Left ventricle myocardium superior (tissue), 1 donor: ENCODE data around the gene TAGLN2. TPM values are rescaled to one million over a fixed set of nuclear protein-coding genes. Genes with fewer than 3 reads are reported as not detected.

Experiments
- ATAC-seq: fragments of 200-7000 bp; cut with Tn5 transposase; one replicate; pipeline ENCODE4 v1.9.1; 2020; ENCODE audit warnings: mild to moderate bottlenecking, moderate library complexity
- DNase-seq: peaks from one replicate; pipeline ENCODE4 v3.0.0-alpha.2; 2020
- intact Hi-C: fragments of 100-400 bp; cut with micrococcal nuclease; formaldehyde crosslinking; loops from one replicate; pipeline ENCODE4 v1.11.0; 2022
- total RNA-seq: library from RNA; stranded (reverse); fragmentation: NEBNext Ultra II Directional; extraction: Animal tissue kit (Norgen Biotek cat#: 25700); gene quantifications from one replicate; pipeline ENCODE4 v1.2.1, GENCODE V29; 2021
- donor health status: DM: no; HTN: yes; CAD: no; lungs with severe emphysema.

The TAGLN2 gene
- total RNA-seq, 1 donor from 2014 or later: 104 TPM

DNA sequence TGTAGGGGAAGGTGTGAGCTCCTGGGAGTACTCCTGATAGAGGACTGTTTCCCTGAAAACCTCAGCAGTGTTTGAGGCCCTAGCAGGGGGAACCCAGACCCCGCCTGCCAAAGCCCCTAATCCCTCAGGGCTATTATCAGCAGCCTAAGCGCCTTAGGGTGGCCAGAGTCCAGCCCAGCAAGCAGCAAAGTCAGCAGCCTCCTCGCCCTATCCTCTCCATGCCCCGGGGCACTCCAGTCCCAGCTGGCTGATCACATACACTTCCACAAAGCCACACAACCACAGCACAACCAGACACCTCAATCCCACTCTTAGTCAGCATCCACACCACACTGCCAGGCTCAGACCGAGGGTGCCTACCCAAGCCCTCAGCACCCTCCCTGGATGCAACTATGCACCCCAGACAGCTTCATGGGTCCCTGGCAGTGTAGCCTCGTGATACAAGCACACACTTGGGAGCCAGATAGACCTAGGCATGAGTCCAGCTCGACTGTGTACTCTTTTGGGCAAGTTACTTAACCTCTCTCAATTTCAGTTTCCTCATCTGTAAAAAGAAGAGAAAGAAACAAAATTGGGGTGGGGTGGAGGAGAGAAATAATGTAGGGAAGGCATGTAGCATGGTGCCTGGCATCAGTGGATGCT is 13.0 kb upstream of the TAGLN2 start:
- no peak for ATAC-seq

DNA sequence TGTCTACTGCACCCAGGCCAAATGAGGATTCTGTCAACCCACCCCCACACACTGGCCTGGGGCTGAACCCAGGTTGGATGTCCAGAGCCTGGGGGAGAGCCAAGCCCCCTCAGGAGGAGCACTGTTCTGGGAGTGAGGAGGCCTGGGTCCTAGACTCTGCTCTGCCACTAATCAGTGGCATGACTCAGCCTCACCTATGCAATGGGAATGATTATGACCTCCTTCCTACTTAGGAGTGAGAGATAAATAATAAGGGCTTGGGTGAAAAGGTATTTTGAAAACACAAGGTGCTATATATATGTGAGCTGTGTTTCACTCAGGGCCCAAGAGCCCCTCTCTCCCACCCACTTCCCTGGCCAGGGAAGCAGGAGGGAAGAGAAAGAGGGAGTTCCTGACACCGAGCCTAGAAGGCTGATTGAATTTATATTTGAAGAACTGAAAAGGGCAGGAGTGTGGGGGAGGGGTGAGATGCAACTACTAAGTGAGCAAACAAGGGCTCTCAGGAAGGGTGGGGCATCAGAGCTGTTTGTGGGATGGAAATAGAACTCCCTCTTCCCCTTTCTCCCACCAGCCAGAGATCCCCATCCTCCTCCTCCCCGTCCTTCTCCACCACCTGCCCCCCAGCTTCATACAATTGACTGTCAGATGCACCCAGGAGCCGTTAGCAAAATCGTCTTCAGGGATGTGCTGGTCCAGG is 11.9 kb upstream of the TAGLN2 start:
- ATAC-seq: no peak
- DNase-seq: no peak
- intact Hi-C loops: loop anchor here (10.0 kb wide), 1 partner anchor 68 kb away; no protein-coding TSS in a partner anchor

More for the DNA sequence above, 13.0 kb upstream of the TAGLN2 start:
- DNase-seq: no peak
- intact Hi-C loops: loop anchor here (10.0 kb wide), 1 partner anchor 66 kb away; no protein-coding TSS in a partner anchor

DNA sequence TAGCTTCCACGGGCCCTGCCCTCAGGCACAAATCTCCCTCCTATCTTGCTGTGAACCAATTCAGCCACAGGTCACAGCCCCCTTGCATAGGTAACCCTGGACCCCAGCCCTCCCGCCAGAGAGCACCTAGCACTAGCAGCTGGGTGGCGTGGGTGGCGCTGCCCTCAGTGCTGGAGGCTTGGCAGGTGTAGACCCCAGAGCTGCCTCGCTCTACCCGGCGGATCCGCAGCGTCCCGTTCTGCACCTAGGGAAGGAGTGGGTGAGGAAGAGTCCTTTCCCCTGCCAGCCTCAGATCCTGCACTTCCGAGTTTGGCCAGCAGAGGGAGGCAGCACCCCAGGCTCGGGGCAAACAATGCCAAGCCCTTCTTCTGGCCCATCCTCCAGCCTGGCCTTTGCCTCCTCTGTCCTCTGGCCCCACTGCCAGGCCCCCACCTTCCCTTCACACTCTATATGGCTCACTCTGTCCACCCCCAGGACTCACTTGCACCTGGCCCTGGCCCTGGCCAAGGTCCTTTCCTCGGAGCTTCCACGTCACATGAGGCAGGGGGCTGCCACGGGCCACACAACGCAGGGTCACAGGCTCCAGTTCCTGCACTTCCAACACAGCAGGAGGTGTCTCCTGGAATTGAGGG is 11.1 kb upstream of the TAGLN2 start:
- DNase-seq (peak; percentile 83), ATAC-seq (peak; percentile 79)
- intact Hi-C loops: loop anchor here (10.0 kb wide), 1 partner anchor 68 kb away; no protein-coding TSS in a partner anchor

DNA sequence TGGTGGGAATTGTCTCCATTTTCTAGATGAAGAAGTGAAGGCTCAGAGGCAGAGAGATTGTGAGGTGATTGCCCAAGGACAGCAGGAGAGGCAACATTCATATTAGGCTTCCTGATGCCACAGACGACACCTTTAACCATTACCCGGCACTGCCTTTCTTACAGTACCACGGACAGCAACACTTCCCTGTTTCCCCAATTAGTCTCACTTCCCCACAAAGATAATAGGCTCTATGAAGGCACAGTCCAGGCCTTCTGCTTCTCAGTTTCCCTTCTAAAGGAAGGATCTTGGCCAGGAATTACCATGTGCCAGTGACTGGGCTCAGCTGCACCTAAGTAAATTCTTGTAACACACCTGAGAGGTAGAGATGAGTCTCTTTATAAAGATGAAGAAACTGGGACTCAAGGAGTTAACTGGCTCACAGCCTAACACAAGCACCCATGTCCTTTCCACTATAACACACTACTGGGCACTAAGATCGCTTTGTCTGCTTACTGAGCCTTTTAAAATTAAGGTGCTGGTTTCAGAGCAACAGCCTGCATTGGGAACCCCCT is 10.5 kb upstream of the TAGLN2 start:
- intact Hi-C loops: loop anchor here (10.0 kb wide), 1 partner anchor 69 kb away; no protein-coding TSS in a partner anchor
- DNase-seq (no peak), ATAC-seq (peak; percentile 13)

DNA sequence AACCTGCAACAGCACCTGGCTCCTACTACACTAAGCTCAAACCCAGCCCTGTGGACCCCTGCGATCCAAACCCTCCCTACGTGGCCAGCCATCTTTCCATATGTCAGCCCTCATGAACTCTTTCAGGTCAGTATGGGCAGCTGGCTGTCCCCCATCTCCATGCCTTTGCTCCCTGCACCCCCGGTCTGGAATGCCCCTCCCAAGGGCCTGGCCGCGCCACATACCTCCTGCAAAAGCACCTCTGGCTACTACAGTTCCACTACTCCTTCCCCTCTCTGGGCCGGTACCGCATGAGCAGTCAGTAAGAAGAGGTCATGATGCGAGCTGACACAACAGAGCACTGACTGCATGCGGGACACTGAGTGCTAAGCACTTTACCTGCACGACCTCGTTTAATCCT is 10.0 kb upstream of the TAGLN2 start:
- no peak for ATAC-seq
- intact Hi-C loops: loop anchor here (10.0 kb wide), 1 partner anchor 69 kb away; no protein-coding TSS in a partner anchor
- DNase-seq: no peak

DNA sequence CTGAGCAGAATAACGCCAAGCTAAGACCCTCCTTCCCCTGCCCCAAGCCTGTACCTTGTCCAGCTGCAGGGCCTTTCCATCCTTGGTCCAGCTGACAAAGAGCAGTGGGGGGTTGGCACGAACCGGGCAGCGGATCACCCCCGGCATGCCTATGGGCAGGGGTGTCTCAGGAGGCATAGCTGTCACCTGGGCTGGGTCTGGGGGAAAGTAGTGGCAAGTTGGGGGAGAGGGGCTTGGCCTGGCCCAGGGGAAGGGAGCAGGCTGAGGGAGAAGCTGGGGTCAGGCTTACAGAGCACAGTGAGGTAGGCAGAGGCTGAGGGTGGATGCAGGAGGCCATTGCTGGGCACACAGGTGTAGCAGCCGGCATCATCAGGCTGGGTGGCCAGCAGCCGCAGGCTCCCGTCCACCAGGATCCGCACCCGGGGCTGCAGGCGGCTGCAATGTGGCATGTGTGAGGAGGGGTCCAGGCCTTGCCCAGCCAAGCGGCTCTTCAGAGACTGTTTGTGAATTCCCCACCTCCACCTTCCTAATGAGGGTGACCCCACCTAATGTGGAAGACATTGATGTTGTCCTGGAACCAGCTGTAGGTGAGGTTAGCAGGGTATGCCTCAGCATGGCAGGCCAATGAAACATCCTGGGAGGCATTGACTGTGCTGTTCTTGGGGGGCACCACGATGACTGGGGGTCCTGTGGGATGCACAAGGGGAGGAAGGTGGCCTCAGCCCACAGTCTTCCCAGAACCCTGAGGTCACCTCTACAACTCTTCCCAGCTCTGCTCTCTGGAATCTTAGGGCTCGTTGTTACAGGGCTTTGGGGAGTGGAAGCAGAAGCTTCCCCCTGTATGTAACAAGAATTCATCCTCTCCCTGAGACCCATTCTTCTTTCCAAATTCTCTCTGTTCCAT is 9.1 kb upstream of the TAGLN2 start:
- intact Hi-C loops: loop anchor here (10.0 kb wide), 1 partner anchor 70 kb away; no protein-coding TSS in a partner anchor
- ATAC-seq: no peak

DNA sequence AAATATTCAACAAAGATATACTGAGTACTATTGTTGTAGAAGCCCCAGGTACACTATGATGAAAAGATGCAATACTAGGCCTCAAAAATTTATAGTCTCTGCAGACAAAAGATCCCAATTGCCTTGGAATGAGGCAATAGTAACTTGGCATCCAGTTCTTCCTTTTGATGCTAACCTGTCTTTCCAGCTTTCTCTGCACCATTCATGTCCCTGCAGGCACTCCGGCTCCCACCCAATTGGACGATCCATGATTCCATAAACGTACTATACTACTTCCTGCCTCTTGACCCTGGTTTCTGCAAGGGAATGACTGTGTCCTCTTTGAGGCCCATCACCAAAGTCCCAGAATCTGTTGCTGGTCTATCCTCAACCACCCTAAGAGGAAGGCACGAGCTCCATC is 8.0 kb upstream of the TAGLN2 start:
- DNase-seq (no peak), ATAC-seq (no peak)
- intact Hi-C loops: loop anchor here (10.0 kb wide), 1 partner anchor 71 kb away; no protein-coding TSS in a partner anchor

More for the DNA sequence above, 9.1 kb upstream of the TAGLN2 start:
- DNase-seq: no peak

DNA sequence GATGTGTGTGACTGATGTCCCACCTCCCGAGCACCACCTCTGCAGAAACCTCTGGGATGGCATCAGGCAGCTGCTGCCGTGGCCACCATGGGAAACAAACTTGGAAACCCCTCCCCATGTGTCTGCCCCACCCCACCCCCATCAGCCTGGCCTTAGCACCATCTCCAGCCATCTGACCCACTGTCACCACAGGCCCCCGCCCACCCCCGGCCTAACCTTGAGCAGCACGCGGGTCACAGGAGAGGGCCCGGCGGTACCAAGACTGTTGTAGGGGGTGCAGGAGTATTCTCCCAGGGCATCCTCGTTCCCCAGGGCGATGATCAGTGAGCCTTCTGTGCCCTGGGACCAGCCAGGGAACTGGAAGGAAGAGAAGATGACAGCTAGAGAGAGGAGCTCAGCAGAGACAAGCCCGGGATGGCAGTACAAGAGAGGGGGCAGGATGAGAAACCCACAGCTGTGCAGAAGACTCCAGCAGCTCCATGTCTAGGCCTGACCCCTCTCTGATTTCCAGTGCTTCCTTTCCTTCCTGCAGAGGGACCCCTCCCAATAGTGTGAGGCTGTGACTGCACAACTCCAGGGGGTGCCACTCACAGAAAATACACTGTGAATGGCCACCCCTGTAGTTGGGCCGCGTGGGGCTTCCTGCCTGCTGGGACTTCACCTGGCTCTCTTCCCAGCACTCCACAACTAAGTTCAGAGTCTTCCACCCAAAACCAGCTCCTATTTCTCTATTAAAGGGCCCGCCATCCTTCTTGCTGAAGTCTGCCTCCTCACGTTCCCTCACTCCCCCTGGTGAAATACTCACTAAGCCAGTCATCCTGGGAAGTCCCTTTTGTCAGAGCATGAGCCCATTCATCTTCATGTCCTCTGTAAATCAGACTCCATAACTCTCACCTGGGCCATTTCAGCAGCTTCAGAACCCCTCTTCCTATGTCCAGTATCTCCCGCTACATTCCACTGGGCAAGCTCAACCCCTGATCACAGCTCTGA is 7.3 kb upstream of the TAGLN2 start:
- no peak for ATAC-seq
- intact Hi-C loops: loop anchor here (10.0 kb wide), 1 partner anchor 72 kb away; no protein-coding TSS in a partner anchor

DNA sequence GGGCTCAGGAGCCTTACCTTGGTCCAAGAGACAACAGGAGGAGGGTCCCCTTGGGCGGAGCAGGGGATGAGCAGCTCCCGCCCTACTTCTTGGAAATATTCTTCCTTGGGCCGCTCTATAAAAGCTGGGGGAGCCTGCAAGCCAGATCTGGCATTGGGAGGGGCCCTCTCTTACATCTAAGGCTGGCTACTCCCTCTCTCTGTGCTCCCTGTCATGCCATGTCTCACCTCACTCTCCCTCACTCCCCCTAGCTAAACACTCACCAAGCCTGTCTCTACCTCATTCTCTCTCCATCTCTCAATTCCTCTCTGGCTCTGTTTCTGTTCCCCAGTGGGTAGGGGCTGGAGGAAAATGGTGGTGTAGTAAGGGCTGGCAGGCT is 6.5 kb upstream of the TAGLN2 start:
- no peak for ATAC-seq
- intact Hi-C loops: loop anchor here (10.0 kb wide), 1 partner anchor 73 kb away; no protein-coding TSS in a partner anchor
- DNase-seq: no peak

More for the DNA sequence above, 7.3 kb upstream of the TAGLN2 start:
- no peak for DNase-seq

DNA sequence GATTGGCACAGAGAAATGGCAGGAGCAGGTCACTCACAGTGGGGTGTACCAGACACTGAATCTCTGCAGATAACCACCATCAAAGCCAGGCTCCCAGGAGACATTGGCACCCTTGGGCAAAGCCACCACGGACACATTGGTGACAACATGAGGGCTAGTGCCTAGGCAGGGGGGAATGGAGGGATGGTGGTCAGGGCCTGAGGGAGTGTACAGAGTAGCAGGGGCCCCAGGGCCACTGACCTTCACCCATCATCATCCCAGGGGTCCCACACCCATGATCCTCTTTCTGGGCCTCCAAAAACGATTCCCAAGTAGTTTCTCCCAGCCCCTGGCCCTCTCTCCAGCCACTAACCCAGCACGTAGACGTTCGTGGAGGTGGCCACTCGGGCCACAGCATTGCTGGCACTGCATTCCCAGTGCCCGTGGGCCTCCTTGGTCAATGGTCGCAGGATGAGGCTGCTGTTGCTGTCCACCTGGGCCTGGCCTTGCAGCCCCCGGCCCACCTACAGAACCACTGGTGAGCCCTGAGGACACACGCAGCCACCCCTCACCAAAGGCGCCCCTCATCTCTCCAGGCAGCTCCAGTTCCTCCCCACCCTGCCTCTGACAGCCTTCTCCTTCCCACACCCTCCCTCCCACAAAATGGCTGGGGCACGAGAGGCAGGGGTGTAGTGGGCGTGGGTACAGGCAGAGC is 5.9 kb upstream of the TAGLN2 start:
- ATAC-seq (no peak), DNase-seq (no peak)
- intact Hi-C loops: loop anchor here (10.0 kb wide), 1 partner anchor 74 kb away; no protein-coding TSS in a partner anchor

DNA sequence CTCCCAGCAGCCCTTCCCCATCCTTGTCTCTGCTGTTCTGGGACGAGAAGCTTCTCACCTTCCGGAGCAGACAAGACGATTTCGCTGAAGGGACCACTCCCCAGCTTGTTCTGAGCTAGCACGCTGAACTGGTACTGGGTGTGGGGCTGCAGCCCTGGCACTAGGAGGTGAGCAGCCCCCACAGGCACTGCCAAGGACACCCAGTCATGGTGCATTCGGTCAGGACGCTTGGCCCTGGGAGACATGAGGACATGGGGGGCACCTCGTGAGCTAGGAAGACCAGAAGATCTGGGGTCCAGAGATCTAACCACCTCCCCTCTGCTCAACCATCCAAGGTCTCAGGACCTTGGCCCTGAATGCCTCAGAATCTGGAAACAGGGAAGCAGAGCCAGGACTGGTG is 5.3 kb upstream of the TAGLN2 start:
- ATAC-seq: no peak
- DNase-seq: no peak
- intact Hi-C loops: loop anchor here (10.0 kb wide), 1 partner anchor 74 kb away; no protein-coding TSS in a partner anchor

DNA sequence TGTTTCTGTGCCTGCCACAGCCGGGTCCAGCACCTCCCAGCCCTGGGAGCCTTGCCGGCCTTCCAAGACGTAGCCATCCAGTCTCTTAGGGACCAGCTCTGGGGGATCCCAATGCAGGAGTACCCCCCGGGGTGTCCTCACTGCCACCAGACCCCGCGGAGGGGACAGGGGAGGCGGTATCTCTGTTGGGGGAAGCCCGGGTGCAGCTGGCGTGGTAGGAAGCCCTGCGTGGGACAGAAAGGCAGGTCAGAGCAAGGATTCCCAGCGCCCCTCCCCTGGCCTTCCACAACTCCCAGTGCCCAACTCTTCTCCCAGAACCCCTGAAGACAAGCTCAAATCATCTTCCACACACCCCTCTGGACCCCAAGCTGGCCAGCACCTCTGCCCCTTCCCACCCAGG is 4.9 kb upstream of the TAGLN2 start:
- DNase-seq (no peak), ATAC-seq (no peak)
- intact Hi-C loops: loop anchor here (10.0 kb wide), 1 partner anchor 75 kb away; no protein-coding TSS in a partner anchor

DNA sequence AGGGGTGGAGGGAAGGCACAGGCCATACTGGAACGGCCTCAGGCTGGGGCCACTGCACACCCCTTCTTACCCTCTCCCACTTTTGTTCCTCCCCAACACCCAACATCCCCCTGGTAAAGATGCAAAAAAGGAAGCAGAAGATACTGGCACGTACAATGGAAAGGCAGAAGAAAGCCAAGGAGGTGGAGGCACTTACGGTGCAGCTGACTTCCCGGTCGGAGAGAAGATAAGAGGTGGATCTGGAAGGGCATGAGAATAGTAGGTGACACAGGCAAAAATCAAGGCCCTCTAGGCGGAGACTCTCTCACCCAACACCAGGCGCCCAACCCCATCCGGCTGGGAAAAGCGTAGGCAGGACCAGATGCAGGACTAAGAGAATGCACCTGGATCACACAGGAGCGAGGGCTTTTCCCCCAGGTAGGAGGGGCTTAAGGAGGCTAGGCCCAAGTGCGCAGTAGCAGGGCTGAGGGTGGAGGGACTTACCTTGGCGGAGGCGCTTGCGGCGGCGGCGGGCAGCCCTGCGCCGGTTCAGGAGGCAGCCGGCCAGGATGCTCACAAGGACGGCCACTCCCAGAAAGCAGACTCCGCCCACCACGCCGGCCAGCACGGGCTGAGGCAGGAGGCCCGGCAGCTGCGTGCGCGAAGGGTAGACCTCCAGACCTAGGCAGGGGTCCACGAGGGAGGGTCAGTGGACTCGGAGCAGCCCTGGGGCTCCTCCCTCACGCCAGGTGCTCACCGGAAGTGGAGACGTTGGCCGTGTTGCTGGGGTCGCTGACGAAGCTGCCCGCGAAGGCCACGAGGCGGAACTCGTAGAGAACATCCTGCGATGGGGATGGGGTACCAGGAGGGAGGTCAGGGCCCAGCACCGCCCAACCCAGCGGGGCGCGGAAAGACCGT is 4.1 kb upstream of the TAGLN2 start:
- no peak for ATAC-seq
- intact Hi-C loops: loop anchor here (10.0 kb wide), 1 partner anchor 75 kb away; no protein-coding TSS in a partner anchor
- DNase-seq: no peak

DNA sequence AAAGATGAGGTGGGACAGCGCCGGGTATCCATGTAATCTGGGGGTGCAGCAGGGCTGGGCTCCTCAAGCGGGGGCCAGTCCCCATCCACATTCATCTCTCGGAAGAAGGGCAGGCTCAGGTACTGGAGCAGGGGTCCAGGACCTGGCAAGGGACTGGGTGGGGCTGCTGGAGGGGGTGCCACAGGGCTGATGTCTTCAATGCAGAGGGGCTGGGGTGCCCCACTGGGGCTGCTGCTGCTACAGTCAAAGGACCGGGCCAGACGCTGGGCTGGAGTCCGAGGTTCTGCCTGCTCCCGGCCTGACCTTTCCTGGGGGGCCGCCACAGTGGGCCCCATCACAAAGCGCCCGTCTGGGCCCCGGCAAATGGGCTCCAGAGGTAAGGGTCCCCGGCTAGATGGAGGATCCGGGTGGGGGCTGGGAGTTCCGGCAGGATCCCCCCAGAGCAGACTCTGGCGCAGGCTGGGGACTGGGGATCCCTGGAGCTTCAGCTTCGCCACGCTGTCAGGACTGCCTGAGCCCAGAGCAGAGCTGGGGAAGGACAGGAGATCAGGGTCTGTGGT is 3.3 kb upstream of the TAGLN2 start:
- intact Hi-C loops: no loop called here
- DNase-seq: no peak
- ATAC-seq: no peak

DNA sequence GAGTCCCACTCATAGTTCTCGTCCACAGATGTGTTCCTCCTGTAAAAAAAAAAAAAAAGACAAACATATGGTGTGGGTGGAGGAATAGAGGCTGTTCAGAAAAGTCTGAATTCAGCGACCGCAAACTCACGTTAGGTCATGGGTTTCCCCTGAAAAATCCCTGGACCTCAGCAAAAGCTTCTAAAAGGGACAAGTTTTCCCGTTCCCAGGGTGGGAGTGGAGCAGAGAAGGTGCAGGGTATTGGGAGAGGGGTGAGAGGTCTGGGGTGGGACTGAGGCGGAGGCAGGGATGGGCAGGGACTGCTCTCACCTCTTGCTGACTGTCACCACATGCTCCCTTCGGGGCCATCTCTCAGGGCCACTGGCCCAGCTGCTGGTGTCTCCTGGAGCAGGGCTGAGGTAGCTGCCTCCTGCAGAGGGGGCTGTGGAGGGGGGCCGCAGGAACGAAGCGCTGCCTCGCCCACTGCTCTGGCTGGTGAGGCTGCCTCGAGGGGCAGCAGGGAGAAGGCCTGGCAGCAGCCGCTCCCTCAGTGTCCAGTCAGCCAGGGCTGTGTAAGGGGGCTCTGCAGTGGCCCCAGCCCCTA is 2.6 kb upstream of the TAGLN2 start:
- ATAC-seq (no peak), DNase-seq (no peak)
- intact Hi-C loops: no loop called here
